NCI-H146 treated with DMSO at 0.1 percent for 48 hours (cell line): ENCODE data around the gene MYO10.
"Not testable (repeated sequence)": the region's sequence is repeated elsewhere in the genome, so short reads cannot be mapped to it uniquely, and the experiment has no call there.

Experiments
- DNase-seq: peaks from one replicate; lab custom pipeline; 2025; ENCODE audit not compliant: unreplicated experiment; lab: John Stamatoyannopoulos, UW

MYO10 gene

DNA sequence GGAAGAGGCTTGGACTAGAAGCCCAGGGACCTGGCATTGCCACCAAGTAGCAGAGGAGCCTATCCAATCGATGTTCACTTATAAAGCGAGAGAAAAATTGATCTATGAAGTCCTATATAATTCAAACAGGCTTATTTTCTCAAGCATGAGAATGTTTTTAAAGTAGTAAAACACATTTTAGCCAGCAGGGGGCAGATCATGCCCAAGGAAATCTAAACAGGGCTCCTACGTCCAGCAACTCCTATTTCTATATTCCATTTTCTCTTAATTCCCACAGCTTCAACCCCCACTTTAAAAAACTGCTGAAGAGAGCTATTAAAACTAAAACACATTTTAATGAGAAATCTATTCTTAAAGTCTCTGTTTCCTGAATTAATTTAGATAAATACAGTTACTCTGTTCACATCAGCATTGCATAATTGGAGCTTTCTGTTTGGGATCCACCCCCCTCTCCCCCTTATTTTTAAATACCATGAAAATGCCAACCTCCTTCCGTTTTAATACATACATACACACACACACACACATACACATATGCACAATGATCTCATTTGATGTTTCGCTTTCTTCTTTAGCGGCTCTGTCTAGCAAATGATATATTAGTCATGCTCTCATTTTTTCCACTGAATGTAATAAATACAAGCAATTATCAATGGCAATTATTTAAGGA is 144.9 kb downstream of the MYO10 start:
- DNase-seq = peak; percentile 36

DNA sequence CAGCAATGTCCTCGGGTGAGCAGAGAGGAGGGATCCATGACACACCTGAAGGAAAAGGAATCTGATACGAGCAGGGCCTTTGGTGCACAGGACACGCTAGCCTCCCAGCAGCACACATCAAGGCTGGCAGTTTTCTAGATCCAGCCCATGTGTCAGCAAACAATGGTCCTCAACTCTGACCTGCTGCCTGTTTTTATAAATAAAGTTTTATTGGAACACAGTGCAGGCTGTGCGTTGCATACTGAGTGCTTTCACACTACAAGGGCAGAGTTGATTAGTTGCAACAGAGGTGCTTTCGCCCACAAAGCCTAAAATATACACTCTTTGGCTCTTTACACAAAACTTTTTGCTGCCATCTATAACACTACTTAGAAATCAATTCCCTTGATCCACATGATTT is 147.1 kb downstream of the MYO10 start:
- no peak for DNase-seq

DNA sequence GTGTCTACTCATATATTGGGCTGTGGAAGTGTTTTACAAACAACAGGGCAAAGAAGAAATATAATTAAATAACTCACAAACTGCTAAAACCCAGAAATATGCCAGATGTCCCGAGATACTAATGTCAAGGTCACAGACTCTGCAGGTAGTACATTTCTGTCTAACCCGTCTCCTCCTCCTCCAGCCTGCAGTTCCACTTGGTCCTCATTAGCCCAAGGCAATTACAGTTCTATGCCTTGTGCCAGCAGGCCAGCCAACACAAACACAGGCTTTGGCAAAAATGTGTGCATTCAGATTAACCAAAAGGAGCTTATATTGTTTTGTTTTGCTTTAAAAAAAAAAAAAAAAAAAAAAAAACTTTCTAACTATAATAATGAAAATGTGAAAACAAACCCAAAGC is 148.8 kb downstream of the MYO10 start:
- no peak for DNase-seq

DNA sequence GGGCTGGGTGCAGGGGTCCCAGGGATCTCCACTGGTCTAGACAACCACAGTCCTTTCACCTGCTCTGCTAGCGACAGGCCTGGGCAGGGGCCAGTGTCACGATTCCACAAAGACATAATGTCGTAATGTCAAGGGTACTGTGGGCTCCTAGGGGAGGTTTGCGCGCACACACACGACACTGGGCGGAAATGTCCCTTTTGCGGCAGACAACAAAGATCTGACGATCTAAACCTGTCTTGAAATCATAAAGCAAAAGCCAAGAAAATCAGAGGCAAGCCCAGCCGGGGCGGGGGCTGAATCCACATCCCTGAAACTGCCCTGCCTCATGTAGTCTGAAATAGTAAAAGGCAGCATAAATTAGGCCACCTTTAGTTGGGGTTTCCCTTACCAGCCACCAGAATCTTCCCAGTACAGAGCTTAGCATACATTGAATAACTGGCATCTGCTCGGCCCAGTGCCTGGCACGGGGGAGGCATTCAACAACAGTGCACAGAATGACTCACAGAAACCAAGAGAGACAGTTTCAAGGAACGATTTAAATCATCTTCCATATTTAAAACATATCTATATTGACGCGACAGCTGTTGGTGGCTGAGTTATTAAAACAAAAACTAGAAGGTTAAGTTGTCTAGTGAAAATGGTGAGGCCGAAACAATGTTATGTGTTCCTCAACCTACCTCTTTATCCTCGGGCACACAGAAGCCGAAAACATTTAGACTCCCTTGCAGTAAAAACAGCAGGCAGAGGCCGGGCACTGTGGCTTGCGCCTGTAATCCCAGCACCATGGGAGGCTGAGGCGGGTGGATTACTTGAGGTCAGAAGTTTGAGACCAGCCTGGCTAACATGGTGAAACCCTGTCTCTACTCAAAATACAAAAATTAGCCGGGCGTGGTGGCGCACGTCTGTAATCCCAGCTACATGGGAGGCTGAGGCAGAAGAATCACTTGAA is 151.0 kb downstream of the MYO10 start:
- DNase-seq = no peak

DNA sequence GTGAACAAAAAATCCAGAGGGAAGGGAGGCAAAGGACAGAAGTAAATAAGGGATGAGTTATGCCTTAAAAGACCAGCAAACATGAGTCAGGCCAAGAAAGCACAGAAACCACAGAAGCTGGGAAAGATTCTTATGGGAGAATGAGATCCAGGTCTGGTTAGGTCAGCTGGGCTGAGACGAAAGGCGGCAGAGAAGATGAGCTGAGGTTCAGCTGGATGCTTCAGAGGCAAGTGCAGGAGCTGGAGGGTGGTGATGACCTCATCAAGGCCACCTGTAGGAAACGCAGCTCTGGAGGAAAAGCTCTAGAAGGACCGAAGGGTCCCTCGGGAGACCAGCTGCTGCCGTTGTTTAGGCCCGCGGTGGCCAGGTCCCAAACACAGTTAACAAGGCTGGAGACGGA is 152.0 kb downstream of the MYO10 start:
- DNase-seq = no peak

DNA sequence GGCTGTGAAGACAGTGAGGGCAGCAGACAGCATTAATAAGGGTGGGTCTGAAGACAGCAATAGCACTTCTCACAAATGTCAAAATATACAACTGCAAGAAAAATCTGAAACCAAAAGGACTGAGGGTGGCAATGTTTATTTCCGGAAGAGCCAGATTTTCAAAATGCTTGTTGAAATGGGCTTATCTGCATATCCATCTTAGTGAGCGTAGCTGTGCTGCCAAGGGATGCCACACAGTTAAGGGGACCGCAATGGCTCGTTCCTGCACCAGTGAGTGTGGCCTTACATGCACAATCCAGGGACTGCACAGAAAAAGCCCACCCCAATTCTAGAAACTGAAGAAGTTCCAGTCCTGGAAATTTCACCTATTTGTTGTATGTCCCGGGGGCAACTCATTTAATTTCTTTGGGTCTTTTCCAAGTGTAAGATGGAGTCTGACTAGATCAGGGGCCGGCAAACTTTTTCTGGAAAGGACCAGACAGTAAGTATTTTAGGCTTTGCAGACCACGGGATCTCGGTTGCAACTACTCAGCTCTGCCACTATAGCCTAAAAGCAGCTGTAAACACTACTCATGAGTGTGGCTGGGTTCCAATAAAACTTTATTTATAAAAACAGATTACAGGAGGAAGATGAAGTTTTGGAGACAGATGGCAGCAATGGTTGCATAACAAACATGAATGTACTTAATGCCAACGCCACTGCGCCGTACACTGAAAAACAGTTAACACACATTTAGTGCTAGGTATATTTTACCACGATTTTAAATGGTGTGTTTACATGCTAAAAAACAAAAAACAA is 154.1 kb downstream of the MYO10 start:
- no peak for DNase-seq

DNA sequence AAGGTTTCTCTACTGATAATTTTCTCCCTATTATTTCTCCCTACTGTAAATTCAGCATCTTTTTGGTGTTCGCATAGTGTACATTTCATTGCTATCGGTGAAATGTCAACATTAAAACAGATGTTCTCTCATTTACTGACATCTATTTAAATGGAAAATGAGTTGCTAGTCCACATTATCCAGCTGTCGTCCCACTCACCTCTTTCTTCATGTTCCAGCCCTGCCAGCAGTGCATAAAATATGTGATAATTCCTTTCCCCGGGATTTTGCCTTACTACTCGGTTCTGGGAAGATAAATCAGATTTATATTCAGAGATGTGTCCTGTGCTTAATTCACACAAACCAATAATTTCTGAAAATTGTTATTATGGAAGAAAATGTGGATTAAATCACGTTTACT is 155.8 kb downstream of the MYO10 start:
- no peak for DNase-seq

DNA sequence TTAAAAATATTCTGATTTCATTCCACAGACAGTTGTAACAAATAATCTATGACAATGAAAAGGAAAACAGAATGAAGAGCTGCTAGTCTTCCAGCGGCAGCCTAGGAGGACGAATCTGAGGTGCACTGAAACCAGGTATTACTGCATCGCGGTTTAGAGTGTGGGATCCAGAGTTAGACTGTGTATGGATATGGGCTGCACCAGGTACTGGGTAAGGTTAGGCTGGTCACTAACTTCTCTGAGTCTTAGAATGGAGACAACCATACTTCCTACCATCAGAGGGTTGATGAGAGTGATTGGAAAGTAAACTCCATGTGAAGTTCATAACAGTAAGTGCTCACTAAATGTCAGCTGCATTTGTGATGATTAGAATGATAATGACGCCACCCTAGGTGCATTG is 158.7 kb downstream of the MYO10 start:
- DNase-seq = no peak

DNA sequence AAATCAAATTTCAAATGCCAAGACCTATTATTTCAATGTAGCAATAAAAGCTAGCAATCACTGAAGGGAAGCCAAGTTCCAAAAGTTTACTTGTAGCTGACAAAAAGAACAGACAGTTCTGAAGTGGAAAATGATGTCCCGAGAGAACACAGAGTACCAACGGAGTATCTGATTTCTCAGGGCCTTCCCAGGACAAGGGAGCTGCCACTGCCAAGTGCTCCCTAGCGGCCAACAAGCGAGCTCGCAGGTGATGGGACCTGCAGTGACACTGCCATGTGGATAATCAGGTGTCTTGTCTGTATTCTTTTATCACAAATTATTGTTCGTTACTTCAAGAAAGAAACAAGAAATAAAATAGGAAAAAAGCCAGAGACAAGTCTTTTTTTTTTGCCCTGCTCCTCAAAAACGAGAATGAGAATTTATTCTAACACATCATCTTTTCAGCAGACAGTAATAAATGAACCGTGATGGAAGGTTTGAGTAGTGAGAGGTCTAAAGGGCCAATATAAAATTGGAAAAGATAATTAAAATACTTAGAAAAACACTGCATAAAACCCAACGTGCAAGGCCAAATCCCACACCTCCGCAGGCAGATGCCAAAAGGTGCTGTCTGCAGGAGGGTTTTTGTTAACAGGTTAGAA is 159.4 kb downstream of the MYO10 start:
- no peak for DNase-seq

DNA sequence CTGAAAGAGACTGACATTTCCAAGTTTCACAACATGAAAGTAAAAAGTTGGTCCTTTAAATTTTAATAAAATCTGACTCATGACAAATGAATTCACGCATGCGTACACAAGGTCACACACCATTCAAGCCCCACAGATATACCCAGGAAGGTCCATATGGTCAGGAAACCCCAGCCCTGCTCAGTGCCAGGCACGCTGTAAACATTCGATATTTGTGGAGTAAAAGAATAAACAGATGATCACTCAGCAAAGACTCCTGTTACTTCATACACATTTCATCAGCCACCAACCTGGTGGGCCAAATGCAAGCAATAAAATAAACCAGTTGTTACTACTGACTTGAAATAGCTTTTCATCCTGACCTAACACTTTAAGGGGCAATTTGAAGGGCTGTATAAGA is 161.3 kb downstream of the MYO10 start:
- DNase-seq = no peak

DNA sequence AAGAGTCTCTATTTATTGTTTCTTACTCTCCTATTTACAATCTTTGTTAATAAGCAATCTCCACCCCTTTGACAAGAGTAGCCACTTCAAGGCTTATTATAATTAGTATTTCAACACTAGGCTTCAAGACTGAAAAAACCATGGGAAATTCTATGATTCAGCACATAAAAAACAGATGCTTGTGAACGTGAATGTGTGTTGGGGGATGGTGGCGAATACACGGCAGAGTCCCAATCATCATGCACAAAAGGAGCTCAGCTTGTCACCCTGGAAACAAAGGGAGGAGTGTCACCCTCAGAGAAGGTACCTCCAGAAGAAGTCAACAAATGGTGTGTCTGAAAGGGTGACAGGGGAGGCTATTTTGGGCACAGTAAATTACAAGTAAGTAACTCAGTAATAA is 162.1 kb downstream of the MYO10 start:
- DNase-seq = peak; percentile 34

DNA sequence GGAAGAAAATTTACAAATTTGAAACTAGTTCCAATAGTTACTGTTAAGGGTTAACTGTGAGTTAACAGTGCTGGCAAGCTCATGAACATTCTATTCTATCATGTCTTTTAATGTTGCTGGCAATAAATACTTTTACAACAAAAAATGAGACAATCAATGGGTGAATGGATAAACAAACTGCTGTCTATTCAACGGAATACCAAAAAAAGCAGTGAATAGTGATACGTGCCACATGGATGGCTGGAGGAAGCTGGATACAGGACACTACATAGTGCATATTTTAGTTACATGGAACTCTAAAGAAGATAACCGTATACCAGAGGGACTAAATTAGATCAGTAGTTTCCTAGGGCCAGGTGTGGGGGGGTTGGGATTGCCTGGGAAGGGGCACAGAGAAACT is 163.5 kb downstream of the MYO10 start:
- no peak for DNase-seq

DNA sequence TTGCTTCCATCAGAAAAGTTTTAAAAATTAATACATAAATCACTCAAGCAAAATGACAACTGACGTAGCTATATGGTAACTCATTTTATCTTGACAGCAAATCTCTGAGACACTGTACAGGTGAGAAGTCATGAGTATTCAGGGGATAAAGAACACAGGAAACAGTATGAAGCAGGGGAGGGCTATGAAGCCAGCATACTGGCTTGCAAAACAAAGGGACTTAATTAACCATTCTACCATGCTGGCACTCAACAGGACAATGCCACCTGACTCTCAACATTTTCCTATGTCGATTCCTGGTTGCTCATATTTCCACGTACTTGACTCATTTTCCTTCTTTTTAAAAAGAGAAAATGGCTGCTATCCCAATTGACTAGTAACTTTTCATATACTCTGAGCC is 167.9 kb downstream of the MYO10 start:
- no peak for DNase-seq

DNA sequence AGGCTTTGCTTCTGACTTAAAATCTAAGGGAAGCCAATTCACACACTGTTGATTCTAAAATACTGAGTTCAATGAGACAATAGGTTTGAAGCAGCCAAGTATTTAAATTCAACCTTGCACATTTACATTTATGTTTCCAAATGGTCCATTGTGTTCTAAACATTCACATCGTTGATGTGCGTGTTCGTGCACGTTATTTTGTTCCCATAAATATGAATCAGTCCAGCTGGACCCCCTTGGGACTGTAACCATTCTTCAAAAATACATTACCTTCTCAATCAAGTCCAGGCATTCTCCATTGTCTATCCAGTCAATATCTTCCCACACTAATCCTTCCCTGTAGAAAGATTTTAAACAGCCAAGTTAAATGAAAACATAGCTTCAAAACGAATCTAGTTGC is 172.9 kb downstream of the MYO10 start:
- no peak for DNase-seq

DNA sequence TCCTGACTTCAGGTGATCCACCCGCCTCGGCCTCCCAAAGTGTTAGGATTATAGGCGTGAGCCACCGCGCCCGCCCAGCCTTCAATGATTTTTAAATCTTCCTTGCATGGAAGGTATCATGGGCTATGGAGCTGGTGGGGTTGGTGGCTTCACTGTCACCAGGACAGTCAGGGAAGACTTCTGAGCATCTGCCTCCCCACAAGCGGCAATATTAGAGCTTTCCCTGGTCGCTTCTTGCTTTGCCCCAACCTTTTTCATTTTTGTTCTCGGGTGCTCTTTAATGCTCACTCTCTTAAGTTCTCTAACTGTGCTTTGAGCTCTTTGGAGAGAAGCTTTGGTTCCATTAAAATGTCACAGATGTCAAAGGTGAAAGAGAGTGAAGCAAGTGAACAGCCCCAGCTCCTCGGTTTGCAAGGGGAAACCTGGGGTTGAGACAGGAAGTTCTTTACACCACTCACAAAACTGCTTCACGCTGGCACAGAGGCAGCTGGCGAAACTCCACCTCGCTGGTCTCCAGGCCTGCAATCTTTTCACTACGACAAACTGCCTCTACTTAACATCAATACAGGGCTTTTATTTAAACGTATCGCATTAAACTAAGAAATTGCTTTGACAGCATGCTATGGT is 176.8 kb downstream of the MYO10 start:
- DNase-seq = no peak

DNA sequence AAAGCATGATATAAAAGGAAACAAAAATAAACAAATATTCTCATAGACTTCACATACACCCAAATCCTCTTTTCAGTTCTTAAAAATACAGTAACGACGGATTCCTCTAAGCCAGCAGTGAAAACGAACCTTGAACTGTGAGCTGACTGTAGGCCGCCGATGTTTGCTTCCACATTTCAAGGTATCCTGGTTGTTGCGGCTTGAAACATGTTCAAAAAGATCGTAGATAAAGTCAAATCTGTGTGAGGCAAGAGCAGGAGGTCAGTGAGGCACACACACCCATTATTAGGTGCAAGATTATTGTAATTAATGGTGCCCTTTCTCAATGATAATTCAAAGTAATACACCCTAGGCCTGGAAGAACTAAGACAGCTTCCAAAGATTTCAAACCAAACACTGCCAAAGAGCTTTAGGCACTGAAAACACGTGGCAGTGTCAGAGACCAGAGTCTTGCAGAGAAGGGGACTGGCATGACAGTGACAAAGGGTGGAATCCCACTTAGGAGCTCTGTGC is 178.0 kb downstream of the MYO10 start:
- DNase-seq = no peak

DNA sequence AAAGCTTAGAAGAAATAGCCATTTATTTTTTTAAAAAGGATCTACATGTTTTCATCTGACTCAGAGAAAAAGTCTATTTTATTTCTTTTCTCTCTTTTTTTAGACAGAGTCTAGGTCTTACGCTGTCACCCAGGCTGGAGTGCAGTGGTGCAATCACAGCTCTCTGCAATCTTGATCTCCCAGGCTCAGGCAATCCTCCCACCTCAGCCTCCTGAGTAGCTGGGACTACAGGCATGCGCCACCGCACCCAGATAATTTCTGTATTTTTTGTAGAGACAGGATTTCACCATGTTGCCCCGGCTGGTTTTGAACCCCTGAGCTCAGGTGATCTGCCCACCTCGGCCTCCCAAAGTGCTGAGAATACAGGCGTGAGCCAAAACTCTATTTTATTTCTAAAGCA is 178.5 kb downstream of the MYO10 start:
- DNase-seq = not testable (repeated sequence)

DNA sequence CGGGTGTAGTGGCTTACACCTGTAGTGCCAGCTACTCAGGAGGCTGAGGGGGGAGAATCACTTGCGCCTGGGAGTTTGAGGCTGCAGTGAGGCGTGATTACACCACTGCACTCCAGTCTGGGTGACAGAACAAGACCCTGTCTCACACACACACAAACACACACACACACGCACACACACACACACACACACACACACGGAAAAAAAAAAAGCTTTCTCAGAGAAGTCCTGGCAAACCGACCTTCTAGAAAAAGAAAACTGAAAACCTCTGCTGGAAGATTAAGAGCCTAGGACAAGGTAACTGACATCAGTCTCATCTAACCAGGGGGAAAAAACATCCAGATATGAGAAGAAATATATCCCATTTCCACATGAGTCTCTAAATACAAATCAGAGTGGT is 178.9 kb downstream of the MYO10 start:
- DNase-seq = no peak

DNA sequence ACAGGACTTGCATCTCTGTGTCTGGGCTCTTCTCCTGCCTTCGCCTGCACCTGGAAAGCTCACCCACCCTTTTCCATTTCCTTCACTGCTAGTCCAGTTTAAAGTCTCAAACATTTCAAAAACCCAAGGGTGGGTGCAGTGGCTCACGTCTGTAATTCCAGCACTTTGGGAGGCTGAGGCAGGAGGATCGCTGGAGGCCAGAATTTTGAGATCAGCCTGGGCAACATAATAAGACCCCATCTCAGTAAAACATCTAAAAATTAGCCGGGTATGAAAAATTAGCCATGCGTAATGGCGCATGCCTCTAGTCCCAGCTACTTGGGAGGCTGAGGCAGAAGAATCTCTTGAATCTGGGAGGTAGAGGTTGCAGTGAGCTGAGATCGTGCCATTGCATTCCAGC is 179.4 kb downstream of the MYO10 start:
- DNase-seq = no peak

DNA sequence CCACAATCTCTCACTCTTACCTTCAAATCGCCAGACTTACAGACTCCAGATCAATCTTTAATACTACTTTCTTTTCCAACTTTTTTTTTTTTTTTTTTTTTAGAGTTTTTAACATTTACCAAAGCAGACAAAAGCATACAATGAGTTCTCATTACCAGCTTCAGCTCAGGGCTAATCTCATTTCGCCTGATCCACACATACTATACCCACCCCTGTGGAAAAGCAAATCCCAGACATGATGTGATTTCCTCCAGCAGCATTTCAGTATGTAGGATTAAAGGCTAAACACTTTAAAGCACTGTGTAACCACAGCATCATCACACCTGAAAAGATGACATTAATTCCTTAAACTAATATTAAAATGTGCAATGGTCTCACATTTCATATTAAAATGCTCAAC is 180.4 kb downstream of the MYO10 start:
- no peak for DNase-seq

DNA sequence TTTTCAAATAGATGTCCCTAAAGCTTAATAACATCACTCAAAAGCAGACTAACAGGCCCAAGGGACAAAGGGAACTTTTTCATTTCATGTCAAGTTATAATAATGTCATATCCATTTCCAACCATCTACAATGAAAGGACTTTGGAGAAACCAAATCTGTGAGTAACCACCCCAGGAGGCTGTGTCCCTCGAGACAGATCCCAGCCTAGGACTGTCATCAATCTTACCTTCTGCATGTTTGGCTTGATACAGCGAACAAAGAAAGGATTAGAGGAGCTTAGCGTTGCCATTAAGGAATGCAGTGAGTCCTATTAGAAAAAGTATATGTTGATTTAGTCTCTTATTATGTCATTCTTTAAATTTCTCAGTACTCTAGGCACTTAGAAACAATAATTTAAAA is 181.5 kb downstream of the MYO10 start:
- DNase-seq = no peak
